ENCODE results near the gene ABHD1.

ABHD1 gene

DNA sequence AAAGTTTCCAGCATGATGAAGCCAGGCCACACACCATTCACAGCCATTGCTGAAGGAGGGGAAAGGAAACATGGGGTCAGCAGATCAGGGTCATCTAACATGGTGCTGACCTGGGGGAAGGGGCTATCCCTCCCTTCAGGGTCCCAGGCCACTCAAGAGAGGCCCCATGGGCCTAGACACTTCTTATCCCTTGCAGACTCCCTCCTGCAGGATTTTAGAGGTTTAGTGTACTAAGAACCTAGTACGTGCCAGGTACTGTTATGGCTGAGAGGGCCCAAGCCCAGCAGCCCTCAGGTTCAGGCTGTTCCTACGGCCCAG, 28.2 kb upstream of the ABHD1 start:
- TF ChIP-seq, protein P1, sequence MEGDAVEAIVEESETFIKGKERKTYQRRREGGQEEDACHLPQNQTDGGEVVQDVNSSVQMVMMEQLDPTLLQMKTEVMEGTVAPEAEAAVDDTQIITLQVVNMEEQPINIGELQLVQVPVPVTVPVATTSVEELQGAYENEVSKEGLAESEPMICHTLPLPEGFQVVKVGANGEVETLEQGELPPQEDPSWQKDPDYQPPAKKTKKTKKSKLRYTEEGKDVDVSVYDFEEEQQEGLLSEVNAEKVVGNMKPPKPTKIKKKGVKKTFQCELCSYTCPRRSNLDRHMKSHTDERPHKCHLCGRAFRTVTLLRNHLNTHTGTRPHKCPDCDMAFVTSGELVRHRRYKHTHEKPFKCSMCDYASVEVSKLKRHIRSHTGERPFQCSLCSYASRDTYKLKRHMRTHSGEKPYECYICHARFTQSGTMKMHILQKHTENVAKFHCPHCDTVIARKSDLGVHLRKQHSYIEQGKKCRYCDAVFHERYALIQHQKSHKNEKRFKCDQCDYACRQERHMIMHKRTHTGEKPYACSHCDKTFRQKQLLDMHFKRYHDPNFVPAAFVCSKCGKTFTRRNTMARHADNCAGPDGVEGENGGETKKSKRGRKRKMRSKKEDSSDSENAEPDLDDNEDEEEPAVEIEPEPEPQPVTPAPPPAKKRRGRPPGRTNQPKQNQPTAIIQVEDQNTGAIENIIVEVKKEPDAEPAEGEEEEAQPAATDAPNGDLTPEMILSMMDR (conservative IDR thresholded peaks at IDR 0.05; ENCODE audit: low read length), result no peak
- no peak for DNase-seq (ENCODE audit: low read depth)
- H3K4me3 ChIP-seq (ENCODE audit: low read length), result no peak overlapping the region

DNA sequence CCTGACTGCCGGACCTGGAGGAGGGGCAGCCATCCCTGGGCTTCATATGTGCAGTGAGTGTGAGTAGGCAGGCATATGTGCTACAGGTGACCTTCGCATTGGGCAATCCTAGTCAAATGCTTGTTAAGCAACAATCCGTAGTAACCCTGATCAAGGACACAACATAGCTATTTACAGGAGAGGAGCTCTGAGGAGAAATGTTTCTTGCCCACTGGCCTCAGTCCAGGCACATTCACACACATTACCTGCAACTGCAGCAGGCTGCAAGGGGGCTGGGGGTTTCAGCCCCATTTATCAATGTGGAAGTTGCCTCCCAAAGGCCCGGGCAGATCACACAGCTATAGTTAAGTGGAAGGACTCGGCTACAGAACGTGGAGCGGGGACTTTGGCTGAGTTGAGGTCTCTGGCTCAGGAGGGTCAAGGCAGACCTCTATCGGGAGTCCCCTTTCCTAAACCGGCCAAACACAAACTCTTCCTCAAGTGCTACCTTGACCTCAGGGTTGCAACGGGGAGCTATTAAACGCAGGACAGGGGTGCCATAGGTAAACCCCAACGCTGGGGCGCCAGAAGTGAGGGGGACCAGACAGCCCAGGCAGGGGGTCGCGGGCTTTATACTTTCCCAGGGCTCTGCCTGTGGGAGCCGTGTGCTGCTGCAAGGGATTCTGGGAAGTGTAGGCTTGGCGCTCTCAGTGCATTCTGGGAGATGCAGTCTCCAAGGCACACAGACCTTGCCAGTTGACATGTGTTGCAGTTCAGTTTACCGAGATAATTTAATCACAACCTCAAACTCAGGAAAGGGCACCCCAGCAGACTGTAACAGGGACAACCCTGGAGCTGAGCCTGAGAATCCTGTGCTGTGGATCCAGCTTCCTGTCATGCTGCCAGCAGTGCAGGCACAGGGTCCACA, 27.6 kb upstream of the ABHD1 start:
- H3K4me3 ChIP-seq (ENCODE audit: low read length), result peak overlapping the region; percentile 22
- TF ChIP-seq, protein P1 (conservative IDR thresholded peaks at IDR 0.05; ENCODE audit: low read length), result no peak
- DNase-seq (ENCODE audit: low read depth), result peak; percentile 57

DNA sequence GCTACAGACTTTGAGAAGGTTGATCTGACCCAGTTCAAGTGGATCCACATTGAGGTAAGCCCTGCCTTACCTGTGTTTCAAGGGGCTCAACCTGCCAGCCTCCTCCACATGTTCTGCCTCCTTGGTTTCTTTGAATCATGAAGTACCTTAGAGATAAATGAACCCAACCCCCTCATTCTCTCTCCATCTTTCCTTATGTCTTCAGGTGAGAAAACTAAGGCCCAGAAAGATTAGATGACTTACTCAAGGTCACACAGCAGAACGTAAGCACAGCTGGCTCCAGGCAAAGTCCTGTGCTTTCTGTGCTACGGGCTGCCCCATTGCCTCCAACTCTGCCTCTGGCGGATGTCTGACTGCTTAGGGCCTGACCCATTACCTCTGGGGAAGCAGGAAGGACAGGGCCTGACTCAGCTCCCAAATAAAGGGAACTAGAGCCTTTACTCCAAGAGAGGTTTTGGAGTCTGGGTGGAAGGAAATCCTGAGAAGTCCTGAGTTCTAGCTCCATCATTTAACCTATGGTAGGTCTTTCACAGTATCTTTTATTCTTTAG, 26.8 kb upstream of the ABHD1 start:
- TF ChIP-seq, protein P1 (conservative IDR thresholded peaks at IDR 0.05; ENCODE audit: low read length), result no peak
- H3K4me3 ChIP-seq (ENCODE audit: low read length), result no peak overlapping the region
- no peak for DNase-seq (ENCODE audit: low read depth)

DNA sequence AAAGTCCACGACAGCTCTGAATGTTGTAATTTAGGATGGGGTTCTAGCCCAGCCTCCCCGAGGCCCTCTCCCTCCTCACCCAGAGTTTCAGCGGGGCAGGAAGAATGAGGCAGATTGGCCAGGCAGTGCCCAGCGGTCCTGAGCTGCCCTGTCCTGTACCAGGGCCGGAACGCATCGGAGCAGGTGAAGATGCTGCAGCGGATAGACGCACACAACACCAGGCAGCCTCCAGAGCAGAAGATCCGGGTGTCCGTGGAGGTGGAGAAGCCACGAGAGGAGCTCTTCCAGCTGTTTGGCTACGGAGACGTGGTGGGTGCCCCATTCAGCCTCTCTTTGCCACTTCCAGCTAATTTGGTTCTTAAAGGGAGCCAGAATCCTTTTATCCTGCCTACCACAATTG, 26.3 kb upstream of the ABHD1 start:
- H3K4me3 ChIP-seq (ENCODE audit: low read length), result no peak overlapping the region
- TF ChIP-seq, protein P1 (conservative IDR thresholded peaks at IDR 0.05; ENCODE audit: low read length), result no peak
- no peak for DNase-seq (ENCODE audit: low read depth)

DNA sequence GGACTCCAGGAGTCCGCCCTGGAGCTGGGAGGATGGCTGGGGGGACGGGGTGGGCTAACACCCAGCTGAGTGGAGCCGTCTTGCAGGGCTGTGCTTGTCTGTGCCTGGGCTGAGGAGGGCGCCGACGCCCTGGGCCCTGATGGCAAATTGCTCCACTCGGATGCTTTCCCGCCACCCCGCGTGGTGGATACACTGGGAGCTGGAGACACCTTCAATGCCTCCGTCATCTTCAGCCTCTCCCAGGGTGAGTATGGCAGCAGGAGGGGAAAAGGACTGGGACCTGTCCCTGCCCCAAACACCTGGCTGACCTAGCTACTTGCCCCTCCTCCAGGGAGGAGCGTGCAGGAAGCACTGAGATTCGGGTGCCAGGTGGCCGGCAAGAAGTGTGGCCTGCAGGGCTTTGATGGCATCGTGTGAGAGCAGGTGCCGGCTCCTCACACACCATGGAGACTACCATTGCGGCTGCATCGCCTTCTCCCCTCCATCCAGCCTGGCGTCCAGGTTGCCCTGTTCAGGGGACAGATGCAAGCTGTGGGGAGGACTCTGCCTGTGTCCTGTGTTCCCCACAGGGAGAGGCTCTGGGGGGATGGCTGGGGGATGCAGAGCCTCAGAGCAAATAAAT, 24.2 kb upstream of the ABHD1 start:
- no peak for DNase-seq (ENCODE audit: low read depth)
- TF ChIP-seq, protein P1 (conservative IDR thresholded peaks at IDR 0.05; ENCODE audit: low read length), result no peak
- H3K4me3 ChIP-seq (ENCODE audit: low read length), result no peak overlapping the region

DNA sequence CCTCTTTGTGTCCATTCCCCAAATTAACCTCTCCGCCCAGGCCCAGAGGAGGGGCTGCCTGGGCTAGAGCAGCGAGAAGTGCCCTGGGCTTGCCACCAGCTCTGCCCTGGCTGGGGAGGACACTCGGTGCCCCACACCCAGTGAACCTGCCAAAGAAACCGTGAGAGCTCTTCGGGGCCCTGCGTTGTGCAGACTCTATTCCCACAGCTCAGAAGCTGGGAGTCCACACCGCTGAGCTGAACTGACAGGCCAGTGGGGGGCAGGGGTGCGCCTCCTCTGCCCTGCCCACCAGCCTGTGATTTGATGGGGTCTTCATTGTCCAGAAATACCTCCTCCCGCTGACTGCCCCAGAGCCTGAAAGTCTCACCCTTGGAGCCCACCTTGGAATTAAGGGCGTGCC, 23.6 kb upstream of the ABHD1 start:
- no peak for DNase-seq (ENCODE audit: low read depth)
- H3K4me3 ChIP-seq (ENCODE audit: low read length), result no peak overlapping the region
- TF ChIP-seq, protein P1 (conservative IDR thresholded peaks at IDR 0.05; ENCODE audit: low read length), result no peak

DNA sequence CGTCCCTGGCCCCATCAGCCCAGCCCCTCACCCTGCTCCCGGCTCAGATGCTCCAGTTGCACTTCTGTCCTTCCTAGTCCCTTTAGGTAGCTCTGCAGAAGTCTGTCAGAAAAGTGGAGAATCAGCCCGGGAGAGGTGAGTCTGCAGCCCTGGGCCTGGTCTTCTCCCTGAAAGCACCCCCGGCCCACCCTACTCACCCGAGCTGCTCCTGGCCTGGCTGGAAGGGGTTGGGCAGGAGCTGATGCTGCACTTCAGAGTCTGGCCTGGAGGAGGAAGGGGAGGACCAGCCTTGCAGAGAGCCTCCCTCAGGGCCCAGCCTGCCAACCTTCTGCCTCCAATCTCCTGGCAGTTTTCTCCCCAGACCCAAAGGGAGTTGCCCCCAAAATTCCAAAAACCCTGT, 21.3 kb upstream of the ABHD1 start:
- H3K4me3 ChIP-seq (ENCODE audit: low read length), result no peak overlapping the region
- no peak for DNase-seq (ENCODE audit: low read depth)
- TF ChIP-seq, protein P1 (conservative IDR thresholded peaks at IDR 0.05; ENCODE audit: low read length), result no peak

Data from AG10803 (cell line).